H7 (cell line): ENCODE measurements around the gene ATAD3C. TPM values are rescaled to one million over a fixed set of nuclear protein-coding genes. Genes with fewer than 3 reads are reported as not detected.

Source experiments
- total RNA-seq: library from RNA; depleted of rRNA; stranded (reverse); fragments of >200 nt; shearing (Covaris generic); gene quantifications from 2 replicates; pipeline ENCODE4 v1.2.3, GENCODE V29; 2014; rRNA removed

The ATAD3C gene
- total RNA-seq, 1 experiment from 2014 or later = 0.14 TPM

Other genes starting within 250 kb of the ATAD3C start
- gene TNFRSF18, start 243.1 kb upstream of the ATAD3C start, total RNA-seq = not detected in 2 replicates
- 0.07 and 0.89 TPM in 2 replicates for gene TNFRSF4, start 235.5 kb upstream of the ATAD3C start, total RNA-seq
- 102 and 127 TPM in 2 replicates for gene SDF4, start 217.7 kb upstream of the ATAD3C start, total RNA-seq
- 40.3 and 47.2 TPM in 2 replicates for gene B3GALT6, start 217.5 kb upstream of the ATAD3C start, total RNA-seq
- gene C1QTNF12, start 203.0 kb upstream of the ATAD3C start, total RNA-seq = 3.6 and 6.3 TPM in 2 replicates
- gene UBE2J2, start 175.8 kb upstream of the ATAD3C start, total RNA-seq = 81.8 and 105 TPM in 2 replicates
- 4.0 and 10.2 TPM in 2 replicates for gene SCNN1D, start 169.3 kb upstream of the ATAD3C start, total RNA-seq
- 55.7 and 55.9 TPM in 2 replicates for gene ACAP3, start 141.8 kb upstream of the ATAD3C start, total RNA-seq
- 93.5 and 98.6 TPM in 2 replicates for gene PUSL1, start 141.1 kb upstream of the ATAD3C start, total RNA-seq
- 169 and 189 TPM in 2 replicates for gene INTS11, start 125.0 kb upstream of the ATAD3C start, total RNA-seq
- gene CPTP, start 124.9 kb upstream of the ATAD3C start, total RNA-seq = 25.0 and 27.7 TPM in 2 replicates
- 0.14 TPM in 1 of 2 replicates, not detected in the other for gene TAS1R3, start 118.4 kb upstream of the ATAD3C start, total RNA-seq
- 189 and 191 TPM in 2 replicates for gene DVL1, start 100.3 kb upstream of the ATAD3C start, total RNA-seq
- gene MXRA8, start 91.1 kb upstream of the ATAD3C start, total RNA-seq = 54.2 and 80.1 TPM in 2 replicates
- gene AURKAIP1, start 74.5 kb upstream of the ATAD3C start, total RNA-seq = 275 and 320 TPM in 2 replicates
- gene CCNL2, start 50.4 kb upstream of the ATAD3C start, total RNA-seq = 147 and 200 TPM in 2 replicates
- gene MRPL20, start 42.4 kb upstream of the ATAD3C start, total RNA-seq = 184 and 267 TPM in 2 replicates
- gene ANKRD65, start 28.4 kb upstream of the ATAD3C start, total RNA-seq = 0.67 TPM in 1 of 2 replicates, not detected in the other
- gene VWA1, start 14.0 kb upstream of the ATAD3C start, total RNA-seq = 32.1 and 37.1 TPM in 2 replicates
- 43.5 and 44.1 TPM in 2 replicates for gene ATAD3B, start 22.1 kb downstream of the ATAD3C start, total RNA-seq
- 105 and 113 TPM in 2 replicates for gene ATAD3A, start 62.5 kb downstream of the ATAD3C start, total RNA-seq
- gene TMEM240, start 90.9 kb downstream of the ATAD3C start, total RNA-seq = 13.6 and 14.3 TPM in 2 replicates
- 80.7 and 94.3 TPM in 2 replicates for gene SSU72, start 125.2 kb downstream of the ATAD3C start, total RNA-seq
- gene FNDC10, start 150.4 kb downstream of the ATAD3C start, total RNA-seq = 25.6 and 32.7 TPM in 2 replicates
- 45.7 and 89.0 TPM in 2 replicates for gene MIB2, start 165.8 kb downstream of the ATAD3C start, total RNA-seq
- gene MMP23B, start 182.5 kb downstream of the ATAD3C start, total RNA-seq = 11.9 and 15.7 TPM in 2 replicates
- gene CDK11B, start 209.3 kb downstream of the ATAD3C start, total RNA-seq = 12.0 and 16.8 TPM in 2 replicates
- gene SLC35E2B, start 243.1 kb downstream of the ATAD3C start, total RNA-seq = 47.4 and 54.8 TPM in 2 replicates